Mesenchymal stem cell (in vitro differentiated cells and primary cell): Measurements from ENCODE around the gene DPEP1.

Experiments
- DNase-seq: peaks from one replicate; pipeline ENCODE4 v3.0.0-alpha.2; 2013
- H2AFZ ChIP-seq: one replicate; pipeline ENCODE4 v1.6.1; 2013; ENCODE audit warnings: low read depth, mild to moderate bottlenecking, control low read depth, inconsistent platforms, low read length, moderate library complexity
- H2AK5ac ChIP-seq: 2 replicates; pipeline ENCODE4 v1.6.1; 2013; ENCODE audit warnings: low read length, moderate library complexity, mild to moderate bottlenecking, inconsistent platforms; ENCODE audit not compliant: severe bottlenecking
- H2BK120ac ChIP-seq: one replicate; pipeline ENCODE4 v1.6.1; 2013; ENCODE audit warnings: low read depth, mild to moderate bottlenecking, inconsistent platforms, low read length, moderate library complexity
- H2BK12ac ChIP-seq, 2 experiments: one replicate each; pipeline ENCODE4 v1.6.1; 2013; ENCODE audit warnings: inconsistent platforms in 2 of 2, low read length in 2 of 2, mild to moderate bottlenecking in 2 of 2, moderate library complexity in 2 of 2, control low read depth in 1 of 2
- H2BK15ac ChIP-seq: one replicate; pipeline ENCODE4 v1.6.1; 2013; ENCODE audit warnings: mild to moderate bottlenecking, low read depth, inconsistent platforms; ENCODE audit not compliant: poor library complexity, severe bottlenecking
- H2BK5ac ChIP-seq: 2 replicates; pipeline ENCODE4 v1.6.1; 2013; ENCODE audit warnings: low read depth, mild to moderate bottlenecking, low read length, control low read depth, inconsistent platforms; ENCODE audit not compliant: poor library complexity, severe bottlenecking
- H3K14ac ChIP-seq, 2 experiments: one replicate each; pipeline ENCODE4 v1.6.1; 2013; ENCODE audit warnings: inconsistent platforms in 2 of 2, low read length in 2 of 2, control low read depth in 1 of 2, mild to moderate bottlenecking in 1 of 2, moderate library complexity in 1 of 2
- H3K18ac ChIP-seq, 2 experiments: one replicate each; pipeline ENCODE4 v1.6.1; 2013; ENCODE audit warnings: inconsistent platforms in 2 of 2, low read length in 2 of 2, control low read depth in 1 of 2, low read depth in 1 of 2, mild to moderate bottlenecking in 1 of 2
- H3K23ac ChIP-seq, 2 experiments: one replicate each; pipeline ENCODE4 v1.6.1; 2013; ENCODE audit warnings: inconsistent platforms in 2 of 2, low read length in 2 of 2, mild to moderate bottlenecking in 2 of 2, moderate library complexity in 2 of 2, control low read depth in 1 of 2
- H3K27ac ChIP-seq: 2 replicates; pipeline ENCODE4 v1.5.1; 2013; ENCODE audit warnings: mild to moderate bottlenecking, moderate library complexity, low read length, control low read depth, inconsistent platforms; ENCODE audit not compliant: poor library complexity, severe bottlenecking
- H3K27me3 ChIP-seq, 2 experiments: 2 replicates each; pipeline versions ENCODE4 v1.6.1 to v1.7.0; 2013; ENCODE audit warnings: low read length in 2 of 2, mild to moderate bottlenecking in 2 of 2, moderate library complexity in 2 of 2, control low read depth in 1 of 2, inconsistent platforms in 1 of 2; ENCODE audit not compliant: control insufficient read depth in 1 of 2, insufficient read depth in 1 of 2
- H3K36me3 ChIP-seq, 2 experiments: 2 replicates each; pipeline versions ENCODE4 v1.6.1 to v1.7.0; 2013; ENCODE audit warnings: low read length in 2 of 2, control low read depth in 1 of 2, inconsistent platforms in 1 of 2, low read depth in 1 of 2, mild to moderate bottlenecking in 1 of 2; ENCODE audit not compliant: insufficient read depth in 2 of 2, control insufficient read depth in 1 of 2
- H3K4ac ChIP-seq, 2 experiments: one replicate each; pipeline ENCODE4 v1.6.1; 2013; ENCODE audit warnings: inconsistent platforms in 2 of 2, low read length in 2 of 2, mild to moderate bottlenecking in 2 of 2, moderate library complexity in 2 of 2, control low read depth in 1 of 2, low read depth in 1 of 2
- H3K4me1 ChIP-seq: 2 replicates; pipeline ENCODE4 v1.6.1; 2013; ENCODE audit warnings: low read depth, low read length, control low read depth; ENCODE audit not compliant: control insufficient read depth, insufficient read depth
- H3K4me2 ChIP-seq: 2 replicates; pipeline ENCODE4 v1.6.1; 2013; ENCODE audit warnings: low read length, mild to moderate bottlenecking, inconsistent platforms; ENCODE audit not compliant: poor library complexity, severe bottlenecking
- H3K4me3 ChIP-seq, 2 experiments: 2 replicates each; pipeline versions ENCODE4 v1.5.1 to v1.7.0; 2013; ENCODE audit warnings: low read length in 2 of 2, mild to moderate bottlenecking in 2 of 2, control low read depth in 1 of 2, low read depth in 1 of 2; ENCODE audit not compliant: insufficient read depth in 1 of 2
- H3K79me1 ChIP-seq: replicated peaks from 2 replicates; pipeline ENCODE4 v1.6.1; 2013; ENCODE audit warnings: mild to moderate bottlenecking, control low read depth, low read length, inconsistent platforms; ENCODE audit not compliant: poor library complexity, severe bottlenecking
- H3K9ac ChIP-seq: 2 replicates; pipeline ENCODE4 v1.7.0; 2013; ENCODE audit warnings: mild to moderate bottlenecking, low read length, moderate library complexity
- H3K9me3 ChIP-seq: 2 replicates; pipeline ENCODE4 v1.7.0; 2013; ENCODE audit warnings: mild to moderate bottlenecking, low read length; ENCODE audit not compliant: control insufficient read depth
- H4K8ac ChIP-seq: one replicate; pipeline ENCODE4 v1.6.1; 2013; ENCODE audit warnings: inconsistent platforms, mild to moderate bottlenecking, low read length, moderate library complexity
- H4K91ac ChIP-seq: one replicate; pipeline ENCODE4 v1.6.1; 2013; ENCODE audit warnings: mild to moderate bottlenecking, low read length, inconsistent platforms
- WGBS: methylation state at CpG from one replicate; pipeline ENCODE4 v1.1.7; 2013; ENCODE audit warnings: mixed read lengths; 5-methylcytosine and 5-hydroxymethylcytosine counted together

The DPEP1 gene

DNA sequence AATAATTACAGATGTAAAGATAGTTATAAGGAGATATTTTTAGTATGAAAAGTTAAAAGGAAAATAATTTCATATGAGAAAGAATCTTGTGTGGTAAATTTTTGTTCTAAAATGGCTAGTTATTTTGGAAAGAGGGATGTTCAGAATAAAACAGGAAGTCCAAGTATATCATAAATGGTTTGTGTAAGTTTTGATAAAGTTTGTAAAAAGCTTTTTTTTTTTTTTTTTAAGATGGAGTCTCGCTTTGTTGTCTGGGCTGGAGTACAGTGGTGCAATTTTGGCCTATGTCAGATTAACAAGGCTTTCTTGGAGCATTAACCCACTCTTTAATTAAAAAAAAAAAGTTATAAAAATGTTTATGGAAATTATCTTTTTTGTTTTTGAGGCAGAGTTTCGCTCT lies 64.8 kb downstream of the DPEP1 start:
- Histone ChIP-seq H4K8ac (no peak overlapping the region), H2AK5ac (no peak overlapping the region), H3K9ac (no peak overlapping the region), H2BK15ac (no peak overlapping the region), H3K4me1 (no peaks in the 10 kb centered on the region), H3K27ac (no peak overlapping the region), H3K27me3 (no peaks in the 10 kb centered on the region), H4K91ac (no peak overlapping the region), H2BK12ac (no peak overlapping the region), H2BK120ac (no peak overlapping the region), H3K18ac (no peak overlapping the region), H3K9me3 (peaks cover 7% of the 10 kb centered on the region), H3K23ac (no peak overlapping the region), H3K14ac (no peak overlapping the region), H3K79me1 (peaks cover 2% of the 10 kb centered on the region), H3K4ac (no peak overlapping the region), H3K4me3 (no peak overlapping the region), H3K4me2 (no peak overlapping the region), H2BK5ac (no peak overlapping the region), H2AFZ (no peak overlapping the region), H3K36me3 (peaks cover 4 to 16% of the 10 kb centered on the region in 2 experiments)
- WGBS = 95% methylated on average over 1 of the region's 2 CpGs
- DNase-seq = no peak

DNA sequence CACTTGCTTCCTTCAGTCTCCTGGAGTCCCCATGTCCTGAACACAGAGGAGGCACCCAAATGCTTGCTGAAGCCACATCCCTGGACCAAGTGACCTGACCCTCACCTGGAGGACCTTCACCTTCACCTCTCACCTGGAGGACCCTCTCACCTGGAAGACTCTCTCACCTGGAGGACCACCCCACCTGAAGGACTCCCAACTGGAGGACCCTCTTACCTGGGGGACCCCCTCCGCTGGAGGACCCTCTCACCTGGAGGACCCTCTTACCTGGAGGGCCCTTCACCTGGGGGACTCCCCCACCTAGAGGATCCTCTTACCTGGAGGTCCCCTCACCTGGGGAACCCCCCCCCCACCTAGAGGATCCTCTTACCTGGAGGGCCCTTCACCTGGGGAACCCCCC lies 72.5 kb downstream of the DPEP1 start:
- no peak overlapping the region for H3K18ac ChIP-seq
- WGBS = 100% methylated on average over 1 of the region's 1 CpG

DNA sequence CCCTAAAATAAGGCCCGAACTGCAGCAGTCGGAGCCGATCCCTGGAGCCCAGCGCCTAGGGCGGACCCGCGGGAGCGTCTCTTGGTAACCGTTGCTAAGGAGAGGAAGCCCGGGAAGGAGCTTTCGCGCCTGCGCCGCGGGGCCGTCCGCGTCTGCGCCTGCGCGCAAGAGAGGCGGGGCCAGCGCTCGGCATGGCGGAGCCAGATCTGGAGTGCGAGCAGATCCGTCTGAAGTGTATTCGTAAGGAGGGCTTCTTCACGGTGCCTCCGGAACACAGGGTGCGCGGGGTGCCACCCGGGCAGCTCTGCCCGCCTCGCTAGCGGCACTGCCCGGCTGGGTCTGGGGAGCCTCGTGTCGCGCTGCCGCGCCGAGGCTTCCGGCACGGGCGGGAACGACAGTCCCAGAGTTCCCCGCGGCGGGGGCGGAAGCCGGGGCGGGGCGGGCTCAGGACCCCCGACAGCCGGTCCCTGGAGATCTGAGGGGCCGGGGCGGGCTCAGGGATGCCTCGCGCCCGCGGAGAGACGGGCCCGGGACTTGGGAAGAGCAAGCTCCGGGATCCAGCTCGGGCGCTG lies 73.2 kb downstream of the DPEP1 start, which contains the start of gene CDK10:
Gene CDK10 (plus strand): TSS at position 170 of the 572 bp plus-strand sequence. CDS start 22 bp downstream, at position 192.
- Histone ChIP-seq H2BK15ac (peak within 1 kb of the TSS; percentile 92), H2AK5ac (no peak within 1 kb of the TSS), H3K9ac (peak within 1 kb of the TSS; percentile 90), H3K18ac (peak within 1 kb of the TSS; percentile 98 to 99), H3K4ac (peak within 1 kb of the TSS in 1 of 2 experiments; percentile 93), H4K91ac (peak within 1 kb of the TSS; percentile 97), H2BK5ac (peak within 1 kb of the TSS; percentile 98), H3K27me3 (no peaks in the 10 kb centered on the region), H3K23ac (peak within 1 kb of the TSS in 1 of 2 experiments; percentile 54), H3K79me1 (peaks cover 23% of the 10 kb centered on the region), H3K9me3 (no peaks in the 10 kb centered on the region), H3K27ac (peak within 1 kb of the TSS; percentile 96), H2BK12ac (no peak within 1 kb of the TSS), H3K14ac (peak within 1 kb of the TSS in 1 of 2 experiments; percentile 87), H3K4me1 (peaks cover 15% of the 10 kb centered on the region), H3K4me2 (peak within 1 kb of the TSS; percentile 87), H3K4me3 (peak within 1 kb of the TSS; percentile 86 to 94), H2AFZ (peak within 1 kb of the TSS; percentile 90), H4K8ac (peak within 1 kb of the TSS; percentile 99), H3K36me3 (peaks cover 29 to 43% of the 10 kb centered on the region in 2 experiments), H2BK120ac (peak within 1 kb of the TSS; percentile 88)
- 1% methylated on average over 57 of the region's 67 CpGs for WGBS
- DNase-seq = peak; percentile 88

More for the DNA sequence above, 72.5 kb downstream of the DPEP1 start:
- Histone ChIP-seq H3K27me3 (no peaks in the 10 kb centered on the region), H3K4ac (no peak overlapping the region), H2BK5ac (no peak overlapping the region), H3K9me3 (no peaks in the 10 kb centered on the region), H2BK15ac (no peak overlapping the region), H2AK5ac (no peak overlapping the region), H3K4me2 (no peak overlapping the region), H4K8ac (no peak overlapping the region), H3K27ac (no peak overlapping the region), H2AFZ (no peak overlapping the region), H3K9ac (no peak overlapping the region), H3K14ac (no peak overlapping the region), H2BK120ac (no peak overlapping the region), H3K23ac (no peak overlapping the region), H3K79me1 (peaks cover 19% of the 10 kb centered on the region), H3K4me1 (peaks cover 14% of the 10 kb centered on the region), H3K4me3 (no peak overlapping the region), H3K36me3 (peaks cover 23 to 40% of the 10 kb centered on the region in 2 experiments), H2BK12ac (no peak overlapping the region), H4K91ac (no peak overlapping the region)
- no peak for DNase-seq

- peak overlapping the region; percentile 87 for H3K4me2 ChIP-seq
- H3K14ac ChIP-seq = no peak overlapping the region
- peak overlapping the region; percentile 85 to 99 for H3K18ac ChIP-seq
- H2AFZ ChIP-seq = no peak overlapping the region
- H2AK5ac ChIP-seq = peak overlapping the region; percentile 71
- H2BK15ac ChIP-seq = no peak overlapping the region
- DNase-seq = peak; percentile 68
- H2BK120ac ChIP-seq = peak overlapping the region; percentile 88
- H3K9ac ChIP-seq = peak overlapping the region; percentile 90
- peak overlapping the region in 1 of 2 experiments; percentile 12 for H3K4ac ChIP-seq
- H3K36me3 ChIP-seq = peaks cover 36 to 50% of the 10 kb centered on the region in 2 experiments
- no peaks in the 10 kb centered on the region for H3K9me3 ChIP-seq
- 21% methylated on average over 42 of the region's 42 CpGs for WGBS
- peak overlapping the region in 1 of 2 experiments; percentile 21 for H2BK12ac ChIP-seq
- H3K27ac ChIP-seq = peak overlapping the region; percentile 96
- peaks cover 22% of the 10 kb centered on the region for H3K4me1 ChIP-seq
- peak overlapping the region; percentile 86 to 94 for H3K4me3 ChIP-seq
- no peaks in the 10 kb centered on the region for H3K27me3 ChIP-seq
- peak overlapping the region; percentile 90 for H4K91ac ChIP-seq
- H3K23ac ChIP-seq = peak overlapping the region in 1 of 2 experiments; percentile 54
- H4K8ac ChIP-seq = peak overlapping the region; percentile 27
- H3K79me1 ChIP-seq = peaks cover 28% of the 10 kb centered on the region
- peak overlapping the region; percentile 98 for H2BK5ac ChIP-seq
These were observed 73.9 kb downstream of the DPEP1 start for GRCh38 chr16:89687092-89687940.
